Measurements from ENCODE around the gene AP3M1.

GRCh38 chr10:74156919-74157289, 6.3 kb upstream of the AP3M1 start:
- TF ChIP-seq CTCF (IDR thresholded peaks at IDR 0.05; ENCODE audit: low read length): no peak
- TF ChIP-seq EZH2 (optimal IDR thresholded peaks at IDR 0.05; ENCODE audit: low read depth, low read length): no peak
- TF ChIP-seq EZH2phosphoT487 (IDR thresholded peaks at IDR 0.05; ENCODE audit: low read length): no peak

Measured in MM.1S (cell line).